ENCODE results near the gene LMF2.

The LMF2 gene

DNA sequence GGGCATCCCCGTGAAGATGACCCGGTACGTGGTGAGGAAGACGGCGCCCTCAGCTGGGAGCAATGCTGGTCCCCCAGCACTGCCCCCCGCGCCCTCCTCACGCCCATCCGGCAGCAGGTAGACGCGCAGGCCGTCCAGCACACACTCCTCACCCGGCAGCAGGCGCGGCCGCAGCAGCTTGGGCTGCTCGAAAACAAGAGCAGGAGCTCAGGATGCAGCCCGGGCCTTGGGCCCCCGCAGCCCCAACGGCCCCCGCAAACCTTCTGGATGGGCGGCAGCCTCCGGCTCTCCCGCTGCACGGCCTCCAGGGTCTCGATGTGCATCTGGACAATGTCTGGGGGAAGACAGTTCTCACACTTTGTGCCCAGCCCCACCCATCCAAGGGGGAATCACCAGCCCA is 46.0 kb downstream of the LMF2 start:
- no peak overlapping the region for H3K27ac ChIP-seq (ENCODE audit: insufficient read depth, low read depth, low read length, poor library complexity, severe bottlenecking)

DNA sequence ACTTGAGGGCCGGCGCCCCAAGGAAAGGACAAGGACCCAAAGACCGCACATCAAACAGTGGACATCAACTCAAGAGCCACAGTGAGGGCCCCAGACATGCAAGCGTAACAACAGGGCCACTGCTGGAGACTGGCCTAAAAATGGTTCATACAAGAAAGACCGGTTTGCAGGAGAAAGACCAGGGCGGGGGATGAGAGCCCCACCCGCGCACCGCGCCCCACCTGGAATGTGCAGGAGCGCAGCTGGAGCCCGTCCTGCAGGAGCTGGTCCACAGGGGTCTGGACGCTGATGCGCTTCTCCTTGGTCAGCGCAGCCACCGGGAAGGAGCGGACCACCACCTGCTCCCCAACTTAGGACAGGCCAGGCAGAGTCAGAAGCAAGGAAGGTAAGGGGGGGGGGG is 46.6 kb downstream of the LMF2 start:
- Histone ChIP-seq H3K9me3 (ENCODE audit: control insufficient read depth, low read length) (no peaks in the 10 kb centered on the region), H3K36me3 (ENCODE audit: control insufficient read depth, insufficient read depth, low read length) (peaks cover 57% of the 10 kb centered on the region)
- 96 to 97% methylated on average over 17 of the region's 17 CpGs for WGBS, 2 experiments

More for the DNA sequence above, 46.0 kb downstream of the LMF2 start:
- WGBS, 2 experiments: 96 to 97% methylated on average over 26 of the region's 26 CpGs
- Histone ChIP-seq H3K4me1 (ENCODE audit: control insufficient read depth, insufficient read depth, low read length) (no peaks in the 10 kb centered on the region), H3K36me3 (ENCODE audit: control insufficient read depth, insufficient read depth, low read length) (peaks cover 63% of the 10 kb centered on the region), H3K4me3 (ENCODE audit: insufficient read depth, low read depth, low read length) (no peak overlapping the region), H3K9me3 (ENCODE audit: control insufficient read depth, low read length) (no peaks in the 10 kb centered on the region), H3K27me3 (ENCODE audit: control insufficient read depth, insufficient read depth, low read length, poor library complexity, severe bottlenecking) (no peaks in the 10 kb centered on the region)

DNA sequence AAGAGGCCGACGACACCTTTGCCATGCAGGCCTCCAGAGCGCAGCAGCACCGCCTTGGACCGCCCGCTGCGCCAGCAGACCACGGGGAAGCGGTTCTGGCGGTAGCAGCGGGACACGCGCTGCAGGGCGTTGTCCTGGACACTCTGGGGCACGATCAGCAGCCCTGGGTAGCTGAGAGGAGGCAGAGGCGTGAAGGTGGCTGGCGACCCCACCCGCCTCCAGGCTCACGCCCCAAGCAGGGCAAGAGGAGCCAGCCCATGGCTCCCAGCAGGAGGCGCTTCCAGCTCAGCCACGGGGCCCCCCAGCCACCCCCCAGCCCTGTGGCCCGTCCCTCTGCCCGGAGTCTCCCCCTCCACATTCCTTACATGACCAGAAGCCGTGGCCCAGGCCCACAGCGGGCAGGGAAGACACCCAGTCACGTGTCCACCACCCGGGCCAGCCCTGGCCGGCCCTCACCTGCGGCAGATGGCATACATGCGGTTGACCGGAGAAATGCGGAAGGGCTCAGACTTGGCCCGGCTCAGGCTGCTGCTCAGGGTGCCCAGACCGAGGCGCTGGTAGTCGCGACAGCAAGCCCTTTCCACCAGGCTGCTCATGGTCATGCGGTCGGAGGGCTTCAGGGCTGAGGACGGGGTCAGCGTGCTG is 47.9 kb downstream of the LMF2 start:
- no peaks in the 10 kb centered on the region for H3K9me3 ChIP-seq (ENCODE audit: control insufficient read depth, low read length)
- H3K27me3 ChIP-seq (ENCODE audit: control insufficient read depth, insufficient read depth, low read length, poor library complexity, severe bottlenecking): no peaks in the 10 kb centered on the region
- H3K4me3 ChIP-seq (ENCODE audit: insufficient read depth, low read depth, low read length): no peak overlapping the region
- no peak overlapping the region for H3K27ac ChIP-seq (ENCODE audit: insufficient read depth, low read depth, low read length, poor library complexity, severe bottlenecking)
- peaks cover 45% of the 10 kb centered on the region for H3K36me3 ChIP-seq (ENCODE audit: control insufficient read depth, insufficient read depth, low read length)
- 95 to 96% methylated on average over 41 of the region's 41 CpGs for WGBS, 2 experiments
- no peaks in the 10 kb centered on the region for H3K4me1 ChIP-seq (ENCODE audit: control insufficient read depth, insufficient read depth, low read length)

More for the DNA sequence above, 46.6 kb downstream of the LMF2 start:
- no peaks in the 10 kb centered on the region for H3K4me1 ChIP-seq (ENCODE audit: control insufficient read depth, insufficient read depth, low read length)
- H3K27ac ChIP-seq (ENCODE audit: insufficient read depth, low read depth, low read length, poor library complexity, severe bottlenecking): no peak overlapping the region
- no peaks in the 10 kb centered on the region for H3K27me3 ChIP-seq (ENCODE audit: control insufficient read depth, insufficient read depth, low read length, poor library complexity, severe bottlenecking)
- no peak overlapping the region for H3K4me3 ChIP-seq (ENCODE audit: insufficient read depth, low read depth, low read length)

DNA sequence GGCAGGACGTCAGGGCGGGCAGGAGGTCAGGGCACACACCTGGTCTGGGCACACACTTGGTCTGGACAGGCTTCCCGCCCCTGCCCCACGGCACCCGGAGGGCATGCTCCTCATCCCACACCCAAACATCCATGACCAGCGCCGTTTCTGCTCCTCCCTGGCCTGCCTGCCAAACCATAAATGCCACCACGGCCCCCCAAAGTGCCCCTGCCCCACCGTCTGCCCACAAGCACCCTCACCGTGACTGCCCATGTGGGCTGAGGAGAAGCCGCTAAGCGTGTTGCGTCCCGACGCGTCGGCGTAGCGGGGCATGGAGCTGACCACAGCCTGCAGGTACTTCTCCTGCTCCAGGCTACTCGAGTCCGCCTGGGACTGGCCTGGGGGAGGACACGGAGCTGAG is 48.5 kb downstream of the LMF2 start:
- Histone ChIP-seq H3K4me3 (ENCODE audit: insufficient read depth, low read depth, low read length) (no peak overlapping the region), H3K9me3 (ENCODE audit: control insufficient read depth, low read length) (no peaks in the 10 kb centered on the region), H3K27me3 (ENCODE audit: control insufficient read depth, insufficient read depth, low read length, poor library complexity, severe bottlenecking) (no peaks in the 10 kb centered on the region), H3K4me1 (ENCODE audit: control insufficient read depth, insufficient read depth, low read length) (no peaks in the 10 kb centered on the region), H3K36me3 (ENCODE audit: control insufficient read depth, insufficient read depth, low read length) (peaks cover 49% of the 10 kb centered on the region), H3K27ac (ENCODE audit: insufficient read depth, low read depth, low read length, poor library complexity, severe bottlenecking) (no peak overlapping the region)
- WGBS, 2 experiments: 96 to 97% methylated on average over 22 of the region's 22 CpGs

DNA sequence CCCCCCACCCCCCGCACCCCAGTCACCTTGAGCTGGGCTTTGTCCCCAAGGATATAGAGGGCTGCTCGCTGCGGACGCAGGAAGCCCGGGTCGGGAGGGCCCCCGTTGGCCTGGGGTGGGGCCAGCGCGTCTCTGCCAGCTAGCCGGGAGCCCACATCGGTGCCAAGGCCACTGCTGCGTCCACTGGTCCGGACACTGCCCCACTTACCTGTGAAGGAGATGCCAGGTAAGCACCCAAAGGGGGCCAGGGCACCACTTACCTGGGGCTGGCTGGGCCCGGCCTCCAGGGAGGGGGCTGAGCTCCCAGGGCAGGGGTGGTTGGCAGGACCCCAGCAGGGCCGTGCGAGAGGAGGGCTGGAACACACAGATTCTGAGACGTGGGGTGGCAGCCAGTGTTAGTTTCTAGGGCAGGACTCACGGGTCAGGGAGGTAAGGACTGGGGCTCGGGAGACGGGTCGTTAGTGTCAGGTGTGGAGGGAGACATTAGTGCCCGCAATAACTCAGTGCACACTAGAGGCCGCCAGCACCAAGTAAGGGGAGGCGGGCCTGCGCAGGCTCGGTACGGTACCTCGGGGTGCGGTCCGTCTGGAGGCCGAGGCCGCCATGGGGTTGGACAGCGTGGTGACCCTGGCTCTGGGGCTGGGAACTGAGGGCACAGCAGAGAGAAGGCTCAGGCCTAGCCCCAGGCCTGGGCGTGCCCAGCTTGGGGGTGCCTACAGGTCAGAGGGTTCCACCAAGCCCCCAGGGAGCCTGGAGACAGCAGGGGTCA is 50.9 kb downstream of the LMF2 start:
- H3K4me1 ChIP-seq (ENCODE audit: control insufficient read depth, insufficient read depth, low read length): no peaks in the 10 kb centered on the region
- H3K27me3 ChIP-seq (ENCODE audit: control insufficient read depth, insufficient read depth, low read length, poor library complexity, severe bottlenecking): no peaks in the 10 kb centered on the region
- no peak overlapping the region for H3K4me3 ChIP-seq (ENCODE audit: insufficient read depth, low read depth, low read length)
- H3K9me3 ChIP-seq (ENCODE audit: control insufficient read depth, low read length): no peaks in the 10 kb centered on the region
- H3K27ac ChIP-seq (ENCODE audit: insufficient read depth, low read depth, low read length, poor library complexity, severe bottlenecking): no peak overlapping the region
- peaks cover 34% of the 10 kb centered on the region for H3K36me3 ChIP-seq (ENCODE audit: control insufficient read depth, insufficient read depth, low read length)
- WGBS, 2 experiments: 92 to 93% methylated on average over 34 of the region's 34 CpGs

DNA sequence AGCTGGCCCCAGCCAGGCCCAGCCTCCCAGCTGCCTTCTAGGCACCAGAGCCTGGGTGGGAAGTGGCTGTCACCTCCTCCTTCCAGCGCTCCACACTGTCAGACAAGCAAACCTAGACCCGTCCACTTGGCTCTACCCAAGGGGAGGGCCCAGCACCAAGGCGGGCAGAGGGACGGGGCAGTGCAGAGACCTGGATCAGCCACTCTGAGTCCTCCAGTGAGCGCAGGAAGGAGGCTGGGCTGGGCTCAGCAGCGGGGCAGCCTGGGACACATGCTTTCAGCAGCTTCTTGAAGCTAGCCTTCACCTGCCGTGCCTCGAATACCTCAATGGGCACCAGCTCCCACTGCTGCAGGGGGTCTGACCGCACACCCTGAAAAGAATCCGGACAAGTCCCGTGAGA is 51.5 kb downstream of the LMF2 start:
- Histone ChIP-seq H3K4me3 (ENCODE audit: insufficient read depth, low read depth, low read length) (no peak overlapping the region), H3K36me3 (ENCODE audit: control insufficient read depth, insufficient read depth, low read length) (peaks cover 30% of the 10 kb centered on the region), H3K9me3 (ENCODE audit: control insufficient read depth, low read length) (no peaks in the 10 kb centered on the region), H3K27me3 (ENCODE audit: control insufficient read depth, insufficient read depth, low read length, poor library complexity, severe bottlenecking) (no peaks in the 10 kb centered on the region), H3K4me1 (ENCODE audit: control insufficient read depth, insufficient read depth, low read length) (no peaks in the 10 kb centered on the region), H3K27ac (ENCODE audit: insufficient read depth, low read depth, low read length, poor library complexity, severe bottlenecking) (no peak overlapping the region)
- WGBS, 2 experiments: 90 to 91% methylated on average over 11 of the region's 11 CpGs

DNA sequence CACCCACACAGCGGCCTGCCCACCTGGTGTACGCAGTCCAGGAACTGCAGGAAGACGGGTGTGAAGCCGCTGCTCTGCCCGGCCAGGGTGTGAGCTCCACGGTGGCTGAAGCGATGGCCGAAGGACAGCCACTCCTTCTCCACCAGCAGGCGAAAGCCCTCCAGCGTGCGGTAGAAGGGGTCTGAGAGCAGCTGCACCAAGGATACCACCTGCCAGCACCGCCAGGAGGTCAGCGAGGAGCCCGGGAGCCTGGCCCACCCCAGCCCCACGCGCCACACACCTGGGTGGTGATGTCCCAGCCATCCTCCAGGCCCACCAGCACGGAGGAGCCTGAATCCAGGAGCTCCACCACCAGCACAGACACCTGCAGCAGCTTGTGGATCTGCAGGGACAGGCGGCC is 52.3 kb downstream of the LMF2 start:
- no peaks in the 10 kb centered on the region for H3K27me3 ChIP-seq (ENCODE audit: control insufficient read depth, insufficient read depth, low read length, poor library complexity, severe bottlenecking)
- no peak overlapping the region for H3K27ac ChIP-seq (ENCODE audit: insufficient read depth, low read depth, low read length, poor library complexity, severe bottlenecking)
- no peaks in the 10 kb centered on the region for H3K4me1 ChIP-seq (ENCODE audit: control insufficient read depth, insufficient read depth, low read length)
- H3K9me3 ChIP-seq (ENCODE audit: control insufficient read depth, low read length): no peaks in the 10 kb centered on the region
- peaks cover 22% of the 10 kb centered on the region for H3K36me3 ChIP-seq (ENCODE audit: control insufficient read depth, insufficient read depth, low read length)
- no peak overlapping the region for H3K4me3 ChIP-seq (ENCODE audit: insufficient read depth, low read depth, low read length)
- WGBS, 2 experiments: 96 to 98% methylated on average over 18 of the region's 18 CpGs

DNA sequence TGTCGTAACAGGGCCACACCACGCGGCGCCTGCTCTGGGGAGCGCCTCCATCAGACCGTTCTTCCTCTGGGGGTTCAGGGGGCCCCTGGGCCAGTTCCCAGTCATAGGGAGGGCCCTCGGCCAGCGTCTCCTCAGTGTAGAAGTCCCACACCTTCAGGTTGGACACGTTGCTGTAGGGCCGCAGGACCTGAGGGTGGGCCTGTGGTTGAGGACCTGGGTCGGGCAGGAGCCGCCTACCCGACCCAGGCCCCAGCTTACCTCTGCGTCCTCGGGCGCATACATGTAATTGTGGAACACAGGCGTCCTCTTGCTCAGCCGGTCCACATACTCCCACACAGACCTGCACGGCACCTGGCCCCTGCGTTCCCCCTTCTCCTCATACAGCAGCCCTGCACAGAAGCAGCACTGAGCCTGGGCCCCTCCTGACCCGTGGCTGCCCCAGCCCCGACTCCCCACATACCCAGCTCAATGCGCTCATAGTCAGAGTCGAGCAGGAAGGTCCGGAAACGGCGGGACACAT is 52.9 kb downstream of the LMF2 start:
- H3K36me3 ChIP-seq (ENCODE audit: control insufficient read depth, insufficient read depth, low read length): peaks cover 19% of the 10 kb centered on the region

More for the DNA sequence above, 52.9 kb downstream of the LMF2 start:
- Histone ChIP-seq H3K4me1 (ENCODE audit: control insufficient read depth, insufficient read depth, low read length) (no peaks in the 10 kb centered on the region), H3K4me3 (ENCODE audit: insufficient read depth, low read depth, low read length) (no peak overlapping the region), H3K9me3 (ENCODE audit: control insufficient read depth, low read length) (no peaks in the 10 kb centered on the region), H3K27me3 (ENCODE audit: control insufficient read depth, insufficient read depth, low read length, poor library complexity, severe bottlenecking) (no peaks in the 10 kb centered on the region), H3K27ac (ENCODE audit: insufficient read depth, low read depth, low read length, poor library complexity, severe bottlenecking) (no peak overlapping the region)
- 95 to 96% methylated on average over 27 of the region's 27 CpGs for WGBS, 2 experiments

Measured in ectodermal cell (in vitro differentiated cells).